ENCODE measurements around the gene LSM2. TPM values are rescaled to one million over a fixed set of nuclear protein-coding genes. Genes with fewer than 3 reads are reported as not detected.
A peak's percentile ranks its signal among the peaks of the same experiment; 100 is the strongest.
"Not testable (repeated sequence)": the region's sequence is repeated elsewhere in the genome, so short reads cannot be mapped to it uniquely, and the experiment has no call there.

LSM2 gene
- total RNA-seq, 1 donor from 2014 or later: 23.6 TPM

DNA sequence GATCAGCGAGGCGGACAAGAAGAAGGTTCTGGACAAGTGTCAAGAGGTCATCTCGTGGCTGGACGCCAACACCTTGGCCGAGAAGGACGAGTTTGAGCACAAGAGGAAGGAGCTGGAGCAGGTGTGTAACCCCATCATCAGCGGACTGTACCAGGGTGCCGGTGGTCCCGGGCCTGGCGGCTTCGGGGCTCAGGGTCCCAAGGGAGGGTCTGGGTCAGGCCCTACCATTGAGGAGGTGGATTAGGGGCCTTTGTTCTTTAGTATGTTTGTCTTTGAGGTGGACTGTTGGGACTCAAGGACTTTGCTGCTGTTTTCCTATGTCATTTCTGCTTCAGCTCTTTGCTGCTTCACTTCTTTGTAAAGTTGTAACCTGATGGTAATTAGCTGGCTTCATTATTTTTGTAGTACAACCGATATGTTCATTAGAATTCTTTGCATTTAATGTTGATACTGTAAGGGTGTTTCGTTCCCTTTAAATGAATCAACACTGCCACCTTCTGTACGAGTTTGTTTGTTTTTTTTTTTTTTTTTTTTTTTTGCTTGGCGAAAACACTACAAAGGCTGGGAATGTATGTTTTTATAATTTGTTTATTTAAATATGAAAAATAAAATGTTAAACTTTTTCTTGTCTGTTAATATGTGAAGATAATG, 23.0 kb upstream of the LSM2 start:
- FAIRE-seq (peak; percentile 6), DNase-seq (ENCODE audit: low spot score in 2 of 2) (no peak)

DNA sequence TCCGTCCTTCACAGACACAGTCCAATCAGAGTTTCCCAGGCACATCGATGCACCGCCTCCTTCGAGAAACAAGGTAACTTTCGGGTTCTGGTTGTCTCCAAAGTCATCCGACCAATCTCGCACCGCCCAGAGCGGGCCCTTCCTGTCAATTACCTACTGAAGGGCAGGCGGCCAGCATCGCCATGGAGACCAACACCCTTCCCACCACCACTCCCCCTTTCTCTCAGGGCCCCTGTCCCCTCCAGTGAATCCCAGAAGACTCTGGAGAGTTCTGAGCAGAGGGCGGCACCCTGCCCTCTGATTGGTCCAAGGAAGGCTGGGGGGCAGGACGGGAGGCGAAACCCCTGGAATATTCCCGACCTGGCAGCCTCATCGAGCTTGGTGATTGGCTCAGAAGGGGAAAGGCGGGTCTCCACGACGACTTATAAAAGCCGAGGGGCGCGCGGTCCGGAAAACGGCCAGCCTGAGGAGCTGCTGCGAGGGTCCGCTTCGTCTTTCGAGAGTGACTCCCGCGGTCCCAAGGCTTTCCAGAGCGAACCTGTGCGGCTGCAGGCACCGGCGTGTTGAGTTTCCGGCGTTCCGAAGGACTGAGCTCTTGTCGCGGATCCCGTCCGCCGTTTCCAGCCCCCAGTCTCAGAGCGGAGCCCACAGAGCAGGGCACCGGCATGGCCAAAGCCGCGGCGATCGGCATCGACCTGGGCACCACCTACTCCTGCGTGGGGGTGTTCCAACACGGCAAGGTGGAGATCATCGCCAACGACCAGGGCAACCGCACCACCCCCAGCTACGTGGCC, 20.7 kb upstream of the LSM2 start, which contains the start of gene HSPA1B:
Gene HSPA1B, plus strand, starts transcription at position 453 of the 794 bp plus-strand sequence. Its CDS starts 213 bp downstream, at position 666.
- peak; percentile 92 for FAIRE-seq
- peak; percentile 83 to 92 for DNase-seq (ENCODE audit: low spot score in 2 of 2)

GRCh38 chr6:31826793-31827285, 20.1 kb upstream of the LSM2 start:
- DNase-seq (ENCODE audit: low spot score in 2 of 2) (peak in 1 of 2 donors; percentile 44), FAIRE-seq (no peak)

GRCh38 chr6:31825553-31825952, 18.8 kb upstream of the LSM2 start:
- DNase-seq (ENCODE audit: low spot score in 2 of 2): no peak
- FAIRE-seq: no peak

DNA sequence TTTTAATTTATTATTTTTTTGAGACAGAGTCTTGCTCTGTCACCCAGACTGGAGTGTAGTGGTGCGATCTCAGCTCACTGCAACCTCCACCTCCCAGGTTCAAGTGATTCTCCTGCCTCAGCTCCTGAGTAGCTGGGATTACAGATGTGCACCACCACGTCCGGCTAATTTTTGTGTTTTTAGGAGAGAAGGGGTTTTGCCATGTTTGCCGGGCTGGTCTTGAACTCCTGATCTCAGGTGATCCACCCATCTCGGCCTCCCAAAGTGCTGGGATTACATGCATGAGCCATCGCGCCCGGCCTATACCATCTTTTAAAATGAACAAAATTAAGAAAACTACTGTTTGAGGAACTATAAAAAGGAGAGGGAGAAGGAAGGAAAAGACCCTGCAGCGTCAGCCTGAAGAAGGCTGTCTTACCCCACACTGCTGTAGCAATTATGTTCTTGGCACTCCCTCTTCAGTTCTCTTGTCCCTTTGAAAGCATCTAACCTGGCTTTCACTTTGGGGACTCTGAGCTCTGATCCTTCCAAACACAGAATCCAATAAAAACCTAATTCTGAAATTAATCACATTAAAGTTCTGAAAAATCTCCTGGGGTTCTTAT, 16.9 kb upstream of the LSM2 start:
- not testable (repeated sequence) for FAIRE-seq; DNase-seq (ENCODE audit: low spot score in 2 of 2)

GRCh38 chr6:31822036-31822821, 15.5 kb upstream of the LSM2 start:
- peak in 1 of 2 donors; percentile 59 for DNase-seq (ENCODE audit: low spot score in 2 of 2)
- no peak for FAIRE-seq

GRCh38 chr6:31821301-31822035, 14.7 kb upstream of the LSM2 start:
- no peak for DNase-seq (ENCODE audit: low spot score in 2 of 2)
- FAIRE-seq: no peak

- DNase-seq (ENCODE audit: low spot score in 2 of 2); FAIRE-seq: not testable (repeated sequence)
These were observed 13.6 kb upstream of the LSM2 start for GRCh38 chr6:31820399-31820798.

DNA sequence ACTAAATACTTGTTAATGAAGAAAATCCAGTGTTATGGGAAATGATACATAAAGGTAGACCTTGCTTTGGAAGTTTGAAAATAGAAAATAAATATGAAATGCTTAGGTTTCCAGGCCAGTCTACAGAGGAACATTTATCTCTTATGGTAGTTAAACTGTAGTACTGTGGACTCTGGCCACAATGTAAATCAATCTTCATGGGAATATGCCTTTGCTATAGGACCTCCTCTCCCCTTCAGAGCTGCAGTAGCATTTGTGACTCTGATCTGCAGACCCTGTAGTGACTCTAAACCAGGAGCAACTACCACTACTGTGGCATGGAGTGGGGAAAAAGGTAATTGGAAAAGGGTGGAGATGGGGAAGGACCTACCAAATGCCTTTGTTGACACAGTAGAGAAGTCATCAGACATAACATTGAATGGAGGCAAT, 13.1 kb upstream of the LSM2 start:
- no peak for DNase-seq (ENCODE audit: low spot score in 2 of 2)
- no peak for FAIRE-seq

DNA sequence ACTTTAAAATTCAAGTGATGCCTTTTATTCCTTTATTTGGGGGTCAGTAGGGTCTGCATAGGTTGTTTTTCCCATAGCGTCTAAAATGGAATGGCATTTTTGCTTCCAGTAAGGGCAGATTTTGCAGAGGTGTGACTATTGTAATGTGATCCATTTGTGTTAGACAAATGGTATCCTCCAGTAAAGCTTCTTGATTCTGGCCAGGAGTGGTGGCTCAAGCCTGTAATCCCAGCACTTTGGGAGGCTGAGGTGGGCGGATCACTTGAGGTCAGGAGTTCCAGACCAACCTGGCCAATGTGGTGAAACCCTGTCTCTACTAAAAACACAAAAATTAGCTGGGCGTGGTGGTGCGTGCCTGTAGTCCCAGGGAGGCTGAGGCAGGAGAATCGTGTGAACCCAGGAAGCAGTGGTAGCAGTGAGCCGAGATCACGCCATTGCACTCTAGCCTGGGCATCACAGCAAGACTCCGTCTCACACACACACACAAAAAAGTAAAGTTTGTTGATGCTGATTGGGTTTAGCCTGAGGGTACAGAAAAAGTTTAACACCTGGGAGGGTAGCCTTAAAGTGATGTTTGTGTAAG, 11.3 kb upstream of the LSM2 start:
- FAIRE-seq; DNase-seq (ENCODE audit: low spot score in 2 of 2): not testable (repeated sequence)

GRCh38 chr6:31817133-31817928, 10.6 kb upstream of the LSM2 start:
- not testable (repeated sequence) for DNase-seq (ENCODE audit: low spot score in 2 of 2); FAIRE-seq

DNA sequence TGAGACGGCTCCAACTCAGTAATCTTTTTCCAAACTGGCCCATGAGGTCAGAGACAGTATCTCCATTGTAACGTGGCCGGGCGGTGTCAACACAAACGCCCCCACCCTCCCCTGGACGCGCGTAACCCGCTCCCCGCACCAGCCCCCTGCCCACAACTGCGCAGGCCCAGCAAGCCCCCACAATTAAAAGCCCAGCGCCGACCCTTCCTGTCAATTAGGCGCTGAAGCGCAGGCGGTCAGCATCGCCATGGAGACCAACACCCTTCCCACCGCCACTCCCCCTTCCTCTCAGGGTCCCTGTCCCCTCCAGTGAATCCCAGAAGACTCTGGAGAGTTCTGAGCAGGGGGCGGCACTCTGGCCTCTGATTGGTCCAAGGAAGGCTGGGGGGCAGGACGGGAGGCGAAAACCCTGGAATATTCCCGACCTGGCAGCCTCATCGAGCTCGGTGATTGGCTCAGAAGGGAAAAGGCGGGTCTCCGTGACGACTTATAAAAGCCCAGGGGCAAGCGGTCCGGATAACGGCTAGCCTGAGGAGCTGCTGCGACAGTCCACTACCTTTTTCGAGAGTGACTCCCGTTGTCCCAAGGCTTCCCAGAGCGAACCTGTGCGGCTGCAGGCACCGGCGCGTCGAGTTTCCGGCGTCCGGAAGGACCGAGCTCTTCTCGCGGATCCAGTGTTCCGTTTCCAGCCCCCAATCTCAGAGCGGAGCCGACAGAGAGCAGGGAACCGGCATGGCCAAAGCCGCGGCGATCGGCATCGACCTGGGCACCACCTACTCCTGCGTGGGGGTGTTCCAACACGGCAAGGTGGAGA, 8.5 kb upstream of the LSM2 start, which contains the start of the genes HSPA1A and HSPA1L:
Gene HSPA1A, plus strand, starts transcription at position 519 of the 814 bp plus-strand sequence. Its CDS starts 214 bp downstream, at position 733.
Gene HSPA1L, minus strand, starts transcription at position 259 of the 814 bp plus-strand sequence. CDS start 3,311 bp downstream, outside the sequence.
- FAIRE-seq (peak; percentile 91), DNase-seq (ENCODE audit: low spot score in 2 of 2) (peak; percentile 87 to 92)

DNA sequence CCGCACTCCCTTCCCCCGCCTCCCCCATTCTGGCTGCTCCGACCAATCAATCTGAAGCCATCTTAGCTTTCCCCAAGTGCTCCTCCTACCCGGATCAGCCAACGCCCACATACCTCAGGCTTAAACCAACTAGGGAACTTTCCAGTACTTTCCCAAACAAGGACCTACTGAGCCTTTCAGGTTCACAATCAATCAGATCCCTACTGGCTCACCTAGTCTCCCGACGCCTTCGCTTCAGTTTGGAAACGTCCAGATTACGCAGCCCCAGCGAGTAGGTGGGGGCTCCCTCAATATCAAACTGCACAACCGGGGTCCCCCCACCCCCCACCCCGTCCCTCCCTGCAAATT, 7.9 kb upstream of the LSM2 start:
- peak; percentile 82 to 84 for DNase-seq (ENCODE audit: low spot score in 2 of 2)
- no peak for FAIRE-seq

- no peak for FAIRE-seq
- no peak for DNase-seq (ENCODE audit: low spot score in 2 of 2)
These were observed 6.7 kb upstream of the LSM2 start for GRCh38 chr6:31813465-31813849.

GRCh38 chr6:31811645-31812044, 4.9 kb upstream of the LSM2 start:
- DNase-seq (ENCODE audit: low spot score in 2 of 2) (no peak), FAIRE-seq (no peak)

- not testable (repeated sequence) for FAIRE-seq; DNase-seq (ENCODE audit: low spot score in 2 of 2)
These were observed 1.8 kb upstream of the LSM2 start for GRCh38 chr6:31808599-31808998.

DNA sequence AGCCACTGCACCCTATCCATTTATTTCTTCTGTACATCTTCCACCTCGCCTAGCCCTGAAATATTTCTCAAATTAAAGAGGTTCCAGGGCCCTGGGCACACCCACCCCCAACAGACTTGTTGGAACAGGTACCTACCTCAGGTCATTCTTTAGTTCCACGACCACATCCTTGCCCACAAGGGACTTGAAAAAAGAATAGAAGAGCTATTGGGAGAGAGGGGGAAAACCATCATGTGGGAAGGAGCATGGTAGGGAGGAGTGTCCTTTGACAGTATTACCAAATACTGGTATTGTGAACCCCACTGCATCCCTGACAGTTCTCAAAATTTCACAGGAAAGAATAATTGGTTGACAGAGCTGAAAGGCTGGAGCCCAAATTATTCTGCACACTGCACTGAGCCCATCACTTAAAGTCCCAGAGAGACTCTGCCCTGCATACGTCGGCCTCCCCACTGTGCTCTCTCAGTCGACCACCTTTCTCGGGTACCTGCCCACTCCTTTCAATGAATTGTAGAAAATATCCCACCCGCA, 762 bp downstream of the LSM2 start:
- DNase-seq (ENCODE audit: low spot score in 2 of 2) (no peak), FAIRE-seq (no peak)
